H1 (cell line): Measurements from ENCODE around the gene LIMS1. TPM values are rescaled to one million over a fixed set of nuclear protein-coding genes. Genes with fewer than 3 reads are reported as not detected.

Experiments used
- CHD7 ChIP-seq: fragments of 300-600 bp; sonication (generic); IDR thresholded peaks from 2 replicates; pipeline ENCODE4 v1.7.1; 2012; ENCODE audit warnings: low read length, moderate library complexity, mild to moderate bottlenecking, inconsistent platforms; ENCODE audit not compliant: insufficient replicate concordance
- FOSL1 ChIP-seq: IDR thresholded peaks from 2 replicates; pipeline ENCODE4 v1.6.1; 2011; ENCODE audit warnings: mild to moderate bottlenecking, low read depth, low read length, moderate library complexity; ENCODE audit not compliant: insufficient read depth
- POLR2A ChIP-seq, 2 experiments: IDR thresholded peaks; 1 replicate in 1 of 2; 2 replicates in 1 of 2; pipeline ENCODE4 v1.6.1; 2011; ENCODE audit warnings: low read depth in 2 of 2, low read length in 2 of 2, mild to moderate bottlenecking in 2 of 2; ENCODE audit errors: control extremely low read depth in 1 of 2
- POLR2AphosphoS5 ChIP-seq: IDR thresholded peaks from 2 replicates; pipeline ENCODE4 v1.6.1; 2011; ENCODE audit warnings: low read depth, low read length
- polyA plus RNA-seq, 7 experiments: library from polyadenylated mRNA; depleted of rRNA in 3 of 7; stranded (reverse) in 5 of 7; unstranded in 2 of 7; fragments of >200 nt in 5 of 7; fragments of 200-250 nt in 2 of 7; gene quantifications; 1 replicate in 5 of 7; 2 replicates in 1 of 7; 4 replicates in 1 of 7; pipeline versions ENCODE4 v1.2.1 to v1.2.3, GENCODE V29; 2011 to 2013; ENCODE audit warnings: missing spikeins in 2 of 7, mixed read lengths in 2 of 7
- total RNA-seq: library from RNA; stranded (reverse); fragmentation: NEBNext Ultra II Directional; extraction: Animal tissue kit (Norgen Biotek cat#: 25700); gene quantifications from 2 replicates; pipeline ENCODE4 v1.2.1, GENCODE V29; 2021

LIMS1 gene
- total and polyA plus RNA-seq, 2 of the 8 experiments (the other 6 are each of a cell fraction or from before 2014, with no cell fraction given): 24.1 to 36.7 TPM

GRCh38 chr2:108634576-108635160 is 100.4 kb downstream of the LIMS1 start (continued):
- TF ChIP-seq CHD7 (no peak), FOSL1 (no peak), POLR2AphosphoS5 (no peak), POLR2A (IDR thresholded peaks at IDR 0.05; ENCODE audit: control extremely low read depth in 1 of 2, low read depth in 2 of 2, low read length in 2 of 2) (no peak)
